Endothelial cell of umbilical vein (primary cell): ENCODE measurements around the gene IDI2. TPM values are rescaled to one million over a fixed set of nuclear protein-coding genes. Genes with fewer than 3 reads are reported as not detected.

ENCODE experiments used
- BruUV-seq: library from RNA; stranded (reverse); fragments of 400-500 nt; replicated peaks from 2 replicates; lab custom pipeline; 2021; lab: Mats Ljungman, UMichigan
- CTCF ChIA-PET: fragments of 300-600, 350-600 bp; sonication (Branson Sonifier 250); formaldehyde crosslinking; loops from one replicate; lab custom pipeline; 2021; ENCODE audit warnings: antibody characterized with exemption, inconsistent platforms; lab: Charles Lee
- POLR2A ChIA-PET: fragments of 300-600, 350-600 bp; sonication (Branson Sonifier 250); formaldehyde crosslinking; loops from one replicate; lab custom pipeline; 2021; ENCODE audit warnings: antibody characterized with exemption, inconsistent platforms; lab: Charles Lee
- DNase-seq: peaks from one replicate; pipeline ENCODE4 v3.0.0-alpha.2; 2011; ENCODE audit warnings: low read depth, low spot score
- FAIRE-seq: peaks from 2 replicates; lab custom pipeline; 2011; peaks lifted over from hg19 to GRCh38; lab: Jason Lieb, UNC
- H2AFZ ChIP-seq: 2 replicates; pipeline ENCODE4 v1.6.0; 2012; ENCODE audit warnings: low read depth, low read length, control low read depth, inconsistent platforms
- H3K27ac ChIP-seq: 2 replicates; pipeline ENCODE4 v1.5.1; 2011; ENCODE audit warnings: low read depth, mild to moderate bottlenecking, control low read depth, low read length, moderate library complexity; ENCODE audit not compliant: insufficient read depth
- H3K27me3 ChIP-seq, 2 experiments: 2 replicates each; pipeline versions ENCODE4 v1.6.0 to v1.6.1; 2011; ENCODE audit warnings: low read length in 2 of 2, mixed read lengths in 1 of 2; ENCODE audit not compliant: control insufficient read depth in 2 of 2, insufficient read depth in 2 of 2
- H3K36me3 ChIP-seq, 2 experiments: 2 replicates in 1 of 2; 3 replicates in 1 of 2; pipeline ENCODE4 v1.5.1; 2011; ENCODE audit warnings: low read length in 2 of 2, mild to moderate bottlenecking in 1 of 2, moderate library complexity in 1 of 2; ENCODE audit not compliant: control insufficient read depth in 2 of 2, insufficient read depth in 2 of 2; ENCODE audit errors: extremely low read depth in 1 of 2
- H3K4me1 ChIP-seq: 3 replicates; pipeline ENCODE4 v1.5.1; 2011; ENCODE audit warnings: mild to moderate bottlenecking, low read length; ENCODE audit not compliant: control insufficient read depth, insufficient read depth; ENCODE audit errors: extremely low read depth
- H3K4me2 ChIP-seq: 2 replicates; pipeline ENCODE4 v1.6.1; 2011; ENCODE audit warnings: low read length, control low read depth, mixed read lengths; ENCODE audit not compliant: insufficient read depth
- H3K4me3 ChIP-seq, 3 experiments: fragments of 200-600 bp in 1 of 3; sonication (generic), shearing (Covaris generic) in 1 of 3; replicated peaks in 1 of 3; 2 replicates each; pipeline ENCODE4 v1.5.1; 2011 to 2016; ENCODE audit warnings: control low read depth in 3 of 3, low read length in 3 of 3, mild to moderate bottlenecking in 2 of 3, inconsistent platforms in 1 of 3, low read depth in 1 of 3, moderate library complexity in 1 of 3; ENCODE audit not compliant: insufficient read depth in 1 of 3
- H3K79me2 ChIP-seq: 2 replicates; pipeline ENCODE4 v1.6.0; 2012; ENCODE audit warnings: low read length, inconsistent platforms; ENCODE audit not compliant: control insufficient read depth, insufficient read depth
- H3K9ac ChIP-seq: replicated peaks from 2 replicates; pipeline ENCODE3; 2011; ENCODE audit warnings: low read length, control low read depth; ENCODE audit not compliant: insufficient read depth; ENCODE audit errors: extremely low read depth
- H3K9me1 ChIP-seq: replicated peaks from 3 replicates; pipeline ENCODE4 v1.6.0; 2011; ENCODE audit warnings: mild to moderate bottlenecking, low read length; ENCODE audit not compliant: control insufficient read depth, insufficient read depth; ENCODE audit errors: extremely low read depth
- H3K9me3 ChIP-seq: replicated peaks from 2 replicates; pipeline ENCODE4 v1.5.1; 2012; ENCODE audit warnings: low read length, inconsistent platforms; ENCODE audit not compliant: control insufficient read depth, insufficient read depth
- H4K20me1 ChIP-seq: replicated peaks from 2 replicates; pipeline ENCODE3; 2011; ENCODE audit warnings: mild to moderate bottlenecking, low read length; ENCODE audit not compliant: control insufficient read depth, insufficient read depth; ENCODE audit errors: extremely low read depth
- CTCF ChIP-seq, 2 donors: IDR thresholded peaks; 1 replicate in 1 of 2; 2 replicates in 1 of 2; pipeline ENCODE4 v1.5.1; 2011; ENCODE audit warnings: low read length in 2 of 2, mild to moderate bottlenecking in 2 of 2, moderate library complexity in 2 of 2, control low read depth in 1 of 2, inconsistent platforms in 1 of 2, low read depth in 1 of 2; ENCODE audit not compliant: insufficient read depth in 1 of 2; ENCODE audit errors: extremely low read depth in 1 of 2
- EZH2 ChIP-seq: IDR thresholded peaks from 2 replicates; pipeline ENCODE4 v1.6.1; 2012; ENCODE audit warnings: borderline replicate concordance, low read depth, mild to moderate bottlenecking, moderate library complexity, low read length, inconsistent platforms; ENCODE audit not compliant: severe bottlenecking
- FOS ChIP-seq: IDR thresholded peaks from 2 replicates; pipeline ENCODE4 v1.6.1; 2011; ENCODE audit warnings: mild to moderate bottlenecking, low read length, moderate library complexity, borderline replicate concordance; ENCODE audit not compliant: insufficient read depth
- GATA2 ChIP-seq: IDR thresholded peaks from 2 replicates; pipeline ENCODE4 v1.7.0; 2011; ENCODE audit warnings: low read depth, mild to moderate bottlenecking, moderate library complexity, mixed read lengths, low read length; ENCODE audit not compliant: insufficient read length, insufficient read depth
- JUN ChIP-seq: IDR thresholded peaks from 2 replicates; pipeline ENCODE4 v1.6.1; 2011; ENCODE audit warnings: borderline replicate concordance, low read depth; ENCODE audit not compliant: insufficient read length, insufficient read depth
- MAX ChIP-seq: IDR thresholded peaks from 2 replicates; pipeline ENCODE4 v1.6.1; 2011; ENCODE audit not compliant: insufficient read depth, insufficient read length
- MYC ChIP-seq: IDR thresholded peaks from one replicate; pipeline ENCODE4 v1.6.1; 2011; ENCODE audit warnings: mild to moderate bottlenecking, low read depth, low read length
- POLR2A ChIP-seq: IDR thresholded peaks from 2 replicates; pipeline ENCODE4 v1.6.1; 2012; ENCODE audit warnings: low read depth, mild to moderate bottlenecking, control low read depth, low read length
- POLR2AphosphoS5 ChIP-seq: IDR thresholded peaks from 2 replicates; pipeline ENCODE4 v1.6.1; 2012; ENCODE audit warnings: low read depth, mild to moderate bottlenecking, control low read depth, low read length, moderate library complexity; ENCODE audit not compliant: insufficient read depth
- dilution Hi-C: fragments of 300-500 bp; cut with MboI; formaldehyde crosslinking; loops from one replicate; pipeline ENCODE4 v1.15.0; 2019; ENCODE audit warnings: low sequenced_read_pairs; ENCODE audit not compliant: extremely low pct_ligation_motif_present
- intact Hi-C: fragments of 100-400 bp; cut with micrococcal nuclease; formaldehyde crosslinking; loops from one replicate; pipeline ENCODE4 v1.10.0; 2022
- polyA plus RNA-seq, 4 experiments: library from polyadenylated mRNA; depleted of rRNA in 3 of 4; stranded (reverse) in 3 of 4; unstranded in 1 of 4; fragments of >200 nt; gene quantifications; 2 replicates each; pipeline versions ENCODE4 v1.2.1 to v1.2.3, GENCODE V29; 2011 to 2012; ENCODE audit warnings: missing spikeins in 1 of 4
- total RNA-seq: library from RNA; stranded (reverse); gene quantifications from 2 replicates; pipeline ENCODE4 v1.2.3, GENCODE V29; 2021

Gene IDI2
- total and polyA plus RNA-seq, 2 donors (not counting 3 experiments of a cell fraction or from before 2014, with no cell fraction given), result not detected

GRCh38 chr10:974785-975074 lies 50.9 kb downstream of the IDI2 start:
- Histone ChIP-seq H3K4me3 (no peak overlapping the region), H3K27me3 (peaks cover 8 to 9% of the 10 kb centered on the region in 2 experiments), H2AFZ (no peak overlapping the region), H3K9me3 (no peaks in the 10 kb centered on the region), H3K79me2 (no peaks in the 10 kb centered on the region), H4K20me1 (no peaks in the 10 kb centered on the region), H3K4me1 (no peaks in the 10 kb centered on the region), H3K9me1 (no peaks in the 10 kb centered on the region), H3K4me2 (no peak overlapping the region), H3K36me3 (no peaks in the 10 kb centered on the region), H3K9ac (no peak overlapping the region), H3K27ac (no peak overlapping the region)
- DNase-seq, result no peak
- no peak for TF ChIP-seq MAX
- TF ChIP-seq POLR2AphosphoS5, result no peak
- no peak for TF ChIP-seq JUN
- TF ChIP-seq GATA2, result no peak
- no peak for TF ChIP-seq FOS
- no peak for TF ChIP-seq CTCF (IDR thresholded peaks at IDR 0.05; ENCODE audit: extremely low read depth in 1 of 2, insufficient read depth in 1 of 2, low read depth in 1 of 2, low read length in 2 of 2)
- no peak for TF ChIP-seq EZH2
- TF ChIP-seq MYC, result no peak
- no peak for TF ChIP-seq POLR2A
- intact Hi-C loops (no loop called here), dilution Hi-C loops (no loop called here)
- no TSS peak for BruUV-seq
- FAIRE-seq, result no peak
- ChIA-PET POLR2A (no interaction called here), CTCF (interaction anchor here (1.4 kb wide), 1 partner anchor 13 kb away, joined by 3 read pairs; the partner anchor contains the start of gene GTPBP4)
